Measurements from ENCODE around the gene OLFM1. TPM values are rescaled to one million over a fixed set of nuclear protein-coding genes. Genes with fewer than 3 reads are reported as not detected.
"Not testable (repeated sequence)": the region's sequence is repeated elsewhere in the genome, so short reads cannot be mapped to it uniquely, and the experiment has no call there.

Gene OLFM1
- total RNA-seq, 4 donors from 2014 or later = 13.5 to 32.8 (median 25.6) TPM

DNA sequence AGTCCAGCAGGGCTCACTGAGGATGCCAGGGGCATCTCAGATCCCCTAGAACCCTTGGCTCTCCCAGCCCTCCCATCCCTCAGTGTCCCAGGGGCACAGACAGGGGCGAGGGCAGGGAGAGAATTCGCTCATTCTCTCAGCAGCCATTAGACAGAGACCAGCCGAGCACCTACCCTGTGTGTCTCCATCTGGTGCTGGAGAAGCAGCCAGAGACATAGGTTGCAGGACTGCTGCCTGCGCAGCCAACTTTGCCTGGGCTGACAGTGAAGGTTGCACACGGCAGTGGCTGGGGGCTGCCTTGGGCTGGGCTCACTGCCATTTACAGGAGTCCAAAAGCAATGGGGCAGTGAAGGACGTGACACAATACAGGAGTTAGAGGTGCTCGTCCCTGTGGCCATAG lies 60.9 kb downstream of the OLFM1 start:
- Histone ChIP-seq H3K9me3 (peaks cover 0 to 5% (median 0%) of the 10 kb centered on the region in 3 donors), H3K4me1 (peaks cover 0 to 6% (median 0%) of the 10 kb centered on the region in 3 donors), H3K27me3 (peaks cover 83% of the 10 kb centered on the region), H3K36me3 (no peaks in the 10 kb centered on the region), H3K27ac (no peak overlapping the region), H3K4me3 (no peak overlapping the region)
- ATAC-seq = no peak
- TF ChIP-seq EP300 (IDR thresholded peaks at IDR 0.05) (no peak), POLR2A (IDR thresholded peaks at IDR 0.05) (no peak), POLR2AphosphoS5 (IDR thresholded peaks at IDR 0.05) (no peak)
- TF ChIP-seq, protein P1, sequence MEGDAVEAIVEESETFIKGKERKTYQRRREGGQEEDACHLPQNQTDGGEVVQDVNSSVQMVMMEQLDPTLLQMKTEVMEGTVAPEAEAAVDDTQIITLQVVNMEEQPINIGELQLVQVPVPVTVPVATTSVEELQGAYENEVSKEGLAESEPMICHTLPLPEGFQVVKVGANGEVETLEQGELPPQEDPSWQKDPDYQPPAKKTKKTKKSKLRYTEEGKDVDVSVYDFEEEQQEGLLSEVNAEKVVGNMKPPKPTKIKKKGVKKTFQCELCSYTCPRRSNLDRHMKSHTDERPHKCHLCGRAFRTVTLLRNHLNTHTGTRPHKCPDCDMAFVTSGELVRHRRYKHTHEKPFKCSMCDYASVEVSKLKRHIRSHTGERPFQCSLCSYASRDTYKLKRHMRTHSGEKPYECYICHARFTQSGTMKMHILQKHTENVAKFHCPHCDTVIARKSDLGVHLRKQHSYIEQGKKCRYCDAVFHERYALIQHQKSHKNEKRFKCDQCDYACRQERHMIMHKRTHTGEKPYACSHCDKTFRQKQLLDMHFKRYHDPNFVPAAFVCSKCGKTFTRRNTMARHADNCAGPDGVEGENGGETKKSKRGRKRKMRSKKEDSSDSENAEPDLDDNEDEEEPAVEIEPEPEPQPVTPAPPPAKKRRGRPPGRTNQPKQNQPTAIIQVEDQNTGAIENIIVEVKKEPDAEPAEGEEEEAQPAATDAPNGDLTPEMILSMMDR (IDR thresholded peaks at IDR 0.05) = no peak
- WGBS, 2 donors (ENCODE audit: low coverage in 1 of 2) = 80% methylated on average over 1 of the region's 7 CpGs; no CpG with 5 or more reads in 1 of the 2 donors

DNA sequence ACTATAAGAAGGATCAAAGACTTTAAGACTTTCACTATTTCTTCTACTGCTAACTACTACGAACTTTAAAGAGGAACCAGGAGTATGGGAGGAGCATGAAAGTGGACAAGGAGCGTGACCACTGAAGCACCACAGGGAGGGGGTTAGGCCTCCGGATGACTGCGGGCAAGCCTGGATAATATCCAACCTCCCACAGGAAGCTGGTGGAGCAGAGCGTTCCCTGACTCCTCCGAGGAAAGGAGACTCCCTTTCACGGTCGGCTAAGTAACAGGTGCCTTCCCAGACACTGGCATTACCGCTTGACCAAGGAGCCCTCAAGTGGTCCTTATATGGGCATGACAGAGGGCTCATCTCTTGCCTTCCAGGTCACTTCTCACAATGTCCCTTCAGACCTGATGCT lies 62.4 kb downstream of the OLFM1 start:
- not testable (repeated sequence) for H3K4me1 ChIP-seq, H3K9me3 ChIP-seq, ATAC-seq, H3K36me3 ChIP-seq, H3K27ac ChIP-seq, H3K4me3 ChIP-seq
- H3K27me3 ChIP-seq = peaks cover 89% of the 10 kb centered on the region
- WGBS, 2 donors (ENCODE audit: low coverage in 1 of 2) = 87 to 93% methylated on average over 3 to 9 of the region's 9 CpGs

DNA sequence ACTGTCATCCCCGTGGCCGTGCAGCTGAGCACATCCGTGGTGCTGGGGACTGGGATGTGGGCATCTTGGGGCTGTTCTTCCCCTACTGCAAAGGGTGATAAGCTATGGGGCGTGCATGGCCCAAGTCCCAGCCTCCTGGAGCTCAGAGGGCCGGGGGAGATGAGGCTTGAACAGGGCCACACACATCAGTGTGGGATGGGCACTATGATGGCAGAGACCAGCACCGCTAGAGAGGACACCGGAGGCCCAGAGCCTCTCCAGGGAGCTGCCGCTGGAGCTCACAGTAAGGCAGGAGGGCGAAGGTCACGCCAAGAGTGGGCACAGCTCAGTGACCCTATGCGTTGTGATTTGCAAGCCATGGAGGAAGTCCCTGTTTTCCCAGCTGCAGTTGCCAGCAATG lies 63.5 kb downstream of the OLFM1 start:
- TF ChIP-seq, protein P1 (IDR thresholded peaks at IDR 0.05) = no peak
- TF ChIP-seq POLR2AphosphoS5 (IDR thresholded peaks at IDR 0.05) = no peak
- no peak for TF ChIP-seq POLR2A (IDR thresholded peaks at IDR 0.05)
- no peak for TF ChIP-seq EP300 (IDR thresholded peaks at IDR 0.05)
- WGBS, 2 donors (ENCODE audit: low coverage in 1 of 2) = 60 to 100% methylated on average over 1 to 3 of the region's 11 CpGs
- H3K27ac ChIP-seq = no peak overlapping the region
- H3K36me3 ChIP-seq = no peaks in the 10 kb centered on the region
- H3K27me3 ChIP-seq = peaks cover 89% of the 10 kb centered on the region
- no peak overlapping the region for H3K4me3 ChIP-seq
- no peak for ATAC-seq
- H3K9me3 ChIP-seq = peaks cover 0 to 5% (median 0%) of the 10 kb centered on the region in 3 donors
- no peaks in the 10 kb centered on the region for H3K4me1 ChIP-seq

DNA sequence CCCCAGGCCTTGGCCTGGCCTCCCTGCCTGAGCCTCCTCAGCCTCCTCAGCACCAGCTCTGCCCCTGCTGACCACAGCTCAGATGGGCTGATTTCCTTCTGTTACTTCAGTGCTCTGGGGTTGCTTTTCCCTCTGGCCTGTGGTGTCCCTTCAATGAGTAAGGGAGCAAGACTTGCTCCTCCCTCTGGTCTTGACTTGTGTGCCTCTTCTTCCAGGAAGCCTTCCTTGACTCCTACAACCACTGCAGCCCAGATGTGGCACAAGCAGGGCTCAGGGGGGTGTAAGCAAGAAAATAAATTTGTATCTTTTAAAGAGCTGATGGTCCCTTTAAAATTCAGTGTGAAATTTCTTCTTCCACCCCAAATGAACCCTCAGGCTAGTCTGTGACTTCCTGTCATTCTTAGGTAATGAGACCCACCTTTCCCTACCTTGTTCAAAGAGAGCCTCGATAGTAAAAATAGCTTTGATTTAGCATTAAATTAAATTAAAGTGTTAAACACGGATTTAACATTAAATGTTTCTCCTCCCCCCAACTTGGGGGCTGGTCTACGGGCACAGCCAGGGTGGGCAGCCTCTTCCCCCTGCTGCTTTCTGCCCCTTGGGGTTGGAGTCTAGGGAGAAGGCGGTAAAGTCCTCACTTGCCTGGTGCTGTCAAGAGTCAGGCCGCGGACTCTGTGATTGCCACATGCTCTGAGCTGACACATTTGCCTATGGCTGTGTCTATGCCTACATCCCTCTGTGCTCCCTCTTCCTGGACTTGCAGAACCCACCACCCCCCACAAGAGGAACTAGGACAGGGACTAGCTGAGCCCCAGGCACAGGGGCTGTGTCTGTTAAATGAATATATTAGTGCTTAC lies 64.5 kb downstream of the OLFM1 start:
- Histone ChIP-seq H3K36me3 (no peaks in the 10 kb centered on the region), H3K4me1 (no peaks in the 10 kb centered on the region), H3K9me3 (peaks cover 0 to 5% (median 0%) of the 10 kb centered on the region in 3 donors), H3K4me3 (no peak overlapping the region), H3K27ac (no peak overlapping the region), H3K27me3 (peaks cover 82% of the 10 kb centered on the region)
- no peak for ATAC-seq
- TF ChIP-seq, protein P1 (IDR thresholded peaks at IDR 0.05) = no peak
- TF ChIP-seq EP300 (IDR thresholded peaks at IDR 0.05) = no peak
- no peak for TF ChIP-seq POLR2A (IDR thresholded peaks at IDR 0.05)
- 56 to 63% methylated on average over 3 to 4 of the region's 6 CpGs for WGBS, 2 donors (ENCODE audit: low coverage in 1 of 2)

DNA sequence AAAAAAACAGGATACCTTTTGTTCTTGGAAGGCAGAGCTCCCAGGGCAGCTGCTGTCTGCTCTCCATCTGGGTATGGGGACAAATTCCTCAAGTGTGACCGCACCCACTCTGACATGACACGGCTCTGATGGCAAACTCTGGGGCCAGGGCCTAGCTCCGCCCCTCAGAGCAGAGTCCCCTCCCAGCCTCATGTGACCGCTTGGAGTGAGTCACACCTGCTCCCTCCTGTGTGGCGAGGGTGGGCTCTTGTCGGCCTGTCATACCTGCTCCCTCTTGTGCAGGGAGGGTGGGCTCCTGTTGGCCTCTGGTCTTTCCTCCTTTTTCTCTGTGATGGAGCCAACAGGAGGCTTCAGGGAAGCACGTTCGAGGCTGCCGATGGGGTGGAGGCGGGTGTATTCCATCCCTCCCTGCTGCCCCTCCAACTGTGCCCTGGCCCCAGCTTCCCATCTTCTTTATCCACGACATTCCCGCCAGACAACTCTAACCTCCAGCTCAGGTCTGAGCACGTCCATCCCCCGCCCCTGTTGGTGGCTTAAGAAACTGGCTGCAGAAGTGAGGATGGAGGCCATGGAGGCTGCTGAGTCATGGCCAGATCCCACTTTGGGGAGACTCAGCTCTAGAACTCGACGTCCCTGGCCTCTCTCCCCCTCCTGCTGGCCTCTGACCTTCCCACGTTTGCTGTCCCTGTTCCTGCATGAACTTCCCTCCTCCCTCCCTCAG lies 65.3 kb downstream of the OLFM1 start:
- peaks cover 0 to 5% (median 0%) of the 10 kb centered on the region in 3 donors for H3K9me3 ChIP-seq
- H3K27me3 ChIP-seq = peaks cover 81% of the 10 kb centered on the region
- no peak for ATAC-seq
- no peaks in the 10 kb centered on the region for H3K36me3 ChIP-seq
- TF ChIP-seq EP300 (IDR thresholded peaks at IDR 0.05) = no peak
- TF ChIP-seq POLR2AphosphoS5 (IDR thresholded peaks at IDR 0.05) = no peak
- TF ChIP-seq POLR2A (IDR thresholded peaks at IDR 0.05) = no peak
- TF ChIP-seq, protein P1 (IDR thresholded peaks at IDR 0.05) = no peak
- H3K4me3 ChIP-seq = no peak overlapping the region
- no peak overlapping the region for H3K27ac ChIP-seq
- no peaks in the 10 kb centered on the region for H3K4me1 ChIP-seq
- 32 to 50% methylated on average over 2 to 8 of the region's 17 CpGs for WGBS, 2 donors (ENCODE audit: low coverage in 1 of 2)
